Kidney epithelial cell (primary cell): Measurements from ENCODE around the gene SLC16A9. TPM values are rescaled to one million over a fixed set of nuclear protein-coding genes. Genes with fewer than 3 reads are reported as not detected.

Source experiments
- DNase-seq: peaks from one replicate; pipeline ENCODE4 v3.0.0-alpha.2; 2010; ENCODE audit warnings: low read depth
- H3K27me3 ChIP-seq: 2 replicates; pipeline ENCODE4 v1.6.0; 2011; ENCODE audit warnings: low read length; ENCODE audit not compliant: control insufficient read depth, insufficient read depth
- H3K36me3 ChIP-seq: 2 replicates; pipeline ENCODE4 v1.5.1; 2011; ENCODE audit warnings: low read length; ENCODE audit not compliant: control insufficient read depth, insufficient read depth
- H3K4me3 ChIP-seq: 2 replicates; pipeline ENCODE4 v1.5.1; 2011; ENCODE audit warnings: low read depth, mild to moderate bottlenecking, control low read depth, low read length
- CTCF ChIP-seq: IDR thresholded peaks from 2 replicates; pipeline ENCODE4 v1.5.1; 2011; ENCODE audit warnings: mild to moderate bottlenecking, moderate library complexity, low read length, control low read depth, inconsistent platforms; ENCODE audit not compliant: insufficient read depth, poor library complexity, severe bottlenecking
- total RNA-seq: library from RNA; depleted of rRNA; stranded (reverse); fragments of >200 nt; gene quantifications from 2 replicates; pipeline ENCODE4 v1.2.3, GENCODE V29; 2015

Gene SLC16A9
- total RNA-seq, 1 donor from 2014 or later: 10.4 TPM

DNA sequence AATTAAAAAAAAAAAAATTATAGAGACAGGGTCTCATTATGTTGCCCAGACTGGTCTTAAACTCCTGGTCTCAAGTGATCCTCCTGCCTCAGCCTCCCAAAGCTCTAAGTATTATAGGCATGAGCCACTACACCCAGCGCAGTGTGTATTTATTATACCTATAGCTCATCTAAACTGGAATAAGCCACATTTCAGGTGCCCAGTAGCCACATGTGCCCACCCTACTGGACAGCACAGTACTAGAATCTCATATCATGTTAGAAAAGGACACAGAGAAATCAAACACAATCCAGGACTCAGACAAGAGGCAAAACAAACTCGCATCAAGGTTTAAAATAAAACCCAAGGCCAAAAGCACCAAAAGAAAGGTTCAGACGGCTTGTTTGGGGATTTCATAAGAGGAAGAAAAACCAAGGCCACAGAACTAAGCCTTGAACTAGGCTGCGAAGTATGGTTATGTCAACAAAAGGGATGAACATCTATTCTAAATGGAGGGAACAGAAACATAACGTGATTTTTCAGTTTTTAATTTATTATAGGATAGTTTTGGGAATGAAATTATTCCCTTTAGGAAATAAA is 32.3 kb downstream of the SLC16A9 start:
- no peaks in the 10 kb centered on the region for H3K36me3 ChIP-seq
- DNase-seq: no peak
- TF ChIP-seq CTCF: no peak
- H3K4me3 ChIP-seq: no peak overlapping the region
- no peaks in the 10 kb centered on the region for H3K27me3 ChIP-seq

GRCh38 chr10:59675812-59676211 is 33.8 kb downstream of the SLC16A9 start:
- no peak for DNase-seq
- no peak for TF ChIP-seq CTCF
- no peaks in the 10 kb centered on the region for H3K27me3 ChIP-seq
- no peaks in the 10 kb centered on the region for H3K36me3 ChIP-seq
- no peak overlapping the region for H3K4me3 ChIP-seq

DNA sequence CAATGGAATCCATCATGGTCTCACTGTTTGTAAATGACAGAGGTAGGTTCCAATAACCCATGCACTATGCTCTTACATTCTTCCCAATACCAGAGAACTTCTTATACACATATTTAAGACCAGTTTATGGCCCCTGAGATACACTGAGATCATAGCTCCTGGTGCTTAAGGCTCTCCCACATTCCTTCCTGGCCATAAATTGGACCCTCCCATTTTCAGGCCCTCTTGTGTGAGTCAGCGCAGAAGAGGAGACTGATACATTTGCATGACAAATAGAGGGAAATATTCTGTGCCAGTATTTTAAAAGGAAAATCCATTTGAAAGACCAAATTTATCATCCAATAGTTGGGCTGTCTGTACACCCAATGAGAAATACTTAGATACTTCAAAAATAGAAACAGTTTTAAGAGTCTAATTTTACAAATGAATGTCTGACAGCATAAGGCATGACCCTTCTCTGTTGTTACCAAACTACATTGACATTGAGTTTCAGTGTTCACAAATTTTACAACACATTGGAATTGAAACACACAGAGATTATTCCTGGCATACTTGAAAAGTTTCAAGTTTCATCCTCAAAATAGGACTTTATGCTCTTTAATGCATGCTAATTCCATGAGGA is 35.3 kb downstream of the SLC16A9 start:
- no peaks in the 10 kb centered on the region for H3K27me3 ChIP-seq
- no peak for TF ChIP-seq CTCF
- H3K4me3 ChIP-seq: no peak overlapping the region
- H3K36me3 ChIP-seq: no peaks in the 10 kb centered on the region
- peak; percentile 18 for DNase-seq

DNA sequence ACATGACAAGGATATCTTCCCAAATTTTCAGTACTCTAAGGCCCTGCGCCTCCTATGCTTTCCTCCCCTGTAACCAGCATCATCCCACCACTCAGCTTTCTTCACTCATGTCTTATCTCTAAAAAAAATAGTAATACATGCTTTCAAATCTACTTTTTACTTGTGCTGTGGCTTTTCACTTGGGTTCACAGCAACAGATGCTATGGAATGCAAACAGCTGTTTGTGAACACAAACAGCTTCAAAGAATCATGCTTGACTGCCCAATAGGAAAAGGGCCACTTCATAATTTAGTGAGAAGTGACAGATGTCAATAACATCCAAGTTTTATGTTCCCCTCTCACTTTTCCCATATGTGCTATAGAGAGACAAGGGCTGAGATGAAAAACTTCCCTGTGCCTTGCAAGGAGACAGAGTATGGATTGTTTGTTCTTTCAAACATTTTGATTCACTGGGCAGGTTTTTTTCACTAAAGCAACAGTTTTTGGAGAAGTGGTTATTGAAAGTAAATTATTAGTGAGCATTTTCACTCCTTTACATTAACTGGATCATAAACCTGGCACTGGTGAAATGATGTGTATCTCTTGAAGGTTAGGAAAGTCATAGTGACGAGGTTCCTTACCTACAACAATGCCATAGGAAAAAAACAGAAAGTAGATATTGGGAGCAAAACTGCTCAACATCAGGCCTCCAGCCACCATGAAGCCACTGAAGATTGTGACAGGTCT is 37.3 kb downstream of the SLC16A9 start:
- TF ChIP-seq CTCF: no peak
- Histone ChIP-seq H3K4me3 (no peak overlapping the region), H3K36me3 (no peaks in the 10 kb centered on the region), H3K27me3 (no peaks in the 10 kb centered on the region)
- DNase-seq: no peak

GRCh38 chr10:59670269-59670668 is 39.4 kb downstream of the SLC16A9 start:
- no peaks in the 10 kb centered on the region for H3K27me3 ChIP-seq
- H3K36me3 ChIP-seq: no peaks in the 10 kb centered on the region
- TF ChIP-seq CTCF: no peak
- DNase-seq: no peak
- H3K4me3 ChIP-seq: no peak overlapping the region
